HUES6 (cell line): ENCODE results near the gene PYDC1.
"Not testable (repeated sequence)": the region's sequence is repeated elsewhere in the genome, so short reads cannot be mapped to it uniquely, and the experiment has no call there.

ENCODE experiments used
- H3K27ac ChIP-seq: 2 replicates; pipeline ENCODE4 v1.7.0; 2013; ENCODE audit warnings: low read depth, mild to moderate bottlenecking, low read length, inconsistent platforms
- H3K27me3 ChIP-seq: 2 replicates; pipeline ENCODE4 v1.6.1; 2013; ENCODE audit warnings: low read length; ENCODE audit not compliant: control insufficient read depth, insufficient read depth
- H3K36me3 ChIP-seq: 2 replicates; pipeline ENCODE4 v1.6.1; 2013; ENCODE audit warnings: low read length; ENCODE audit not compliant: control insufficient read depth, insufficient read depth
- H3K4me1 ChIP-seq: 2 replicates; pipeline ENCODE4 v1.6.1; 2013; ENCODE audit warnings: low read length; ENCODE audit not compliant: control insufficient read depth, insufficient read depth
- H3K4me3 ChIP-seq: 2 replicates; pipeline ENCODE4 v1.5.1; 2013; ENCODE audit warnings: low read depth, low read length
- H3K9ac ChIP-seq: one replicate; pipeline ENCODE4 v1.6.1; 2013; ENCODE audit warnings: mild to moderate bottlenecking, low read length
- H3K9me3 ChIP-seq: 2 replicates; pipeline ENCODE4 v1.6.1; 2013; ENCODE audit warnings: low read depth, low read length; ENCODE audit not compliant: control insufficient read depth, insufficient read depth

The PYDC1 gene

GRCh38 chr16:31246296-31246695, 29.4 kb upstream of the PYDC1 start:
- no peaks in the 10 kb centered on the region for H3K27me3 ChIP-seq
- H3K36me3 ChIP-seq = no peaks in the 10 kb centered on the region
- no peak overlapping the region for H3K4me3 ChIP-seq
- H3K9me3 ChIP-seq = 0 out of 2 replicates have a peak, but pooled peaks cover 2% of the 10 kb centered on the region
- H3K9ac ChIP-seq = no peak overlapping the region
- H3K4me1 ChIP-seq = peaks cover 11% of the 10 kb centered on the region; the same call in 1 of the 2 replicates
- H3K27ac ChIP-seq = no peak overlapping the region

GRCh38 chr16:31245598-31245997, 28.7 kb upstream of the PYDC1 start:
- peaks cover 11% of the 10 kb centered on the region; the same call in 1 of the 2 replicates for H3K4me1 ChIP-seq
- H3K27me3 ChIP-seq, H3K9ac ChIP-seq, H3K36me3 ChIP-seq, H3K9me3 ChIP-seq: not testable (repeated sequence)
- H3K27ac ChIP-seq = peak overlapping the region; percentile 73; the same call in 1 of the 2 replicates
- H3K4me3 ChIP-seq = peak overlapping the region; percentile 5; the same call in 1 of the 2 replicates

GRCh38 chr16:31243734-31244670, 27.1 kb upstream of the PYDC1 start:
- Histone ChIP-seq H3K27me3 (no peaks in the 10 kb centered on the region), H3K4me1 (peaks cover 11% of the 10 kb centered on the region; the same call in 1 of the 2 replicates), H3K9me3 (0 out of 2 replicates have a peak, but pooled peaks cover 2% of the 10 kb centered on the region), H3K36me3 (no peaks in the 10 kb centered on the region), H3K9ac (no peak overlapping the region), H3K4me3 (no peak overlapping the region), H3K27ac (no peak overlapping the region)

- 0 out of 2 replicates have a peak, but pooled peaks cover 2% of the 10 kb centered on the region for H3K9me3 ChIP-seq
- H3K27ac ChIP-seq = no peak overlapping the region
Measured at GRCh38 chr16:31242206-31242605, 25.3 kb upstream of the PYDC1 start.

GRCh38 chr16:31238041-31238440, 21.1 kb upstream of the PYDC1 start:
- Histone ChIP-seq H3K4me3 (no peak overlapping the region), H3K9me3 (peaks cover 22% of the 10 kb centered on the region), H3K4me1 (no peaks in the 10 kb centered on the region), H3K27me3 (no peaks in the 10 kb centered on the region), H3K9ac (no peak overlapping the region), H3K27ac (no peak overlapping the region), H3K36me3 (no peaks in the 10 kb centered on the region)

More at GRCh38 chr16:31242206-31242605, 25.3 kb upstream of the PYDC1 start:
- H3K27me3 ChIP-seq = no peaks in the 10 kb centered on the region
- H3K36me3 ChIP-seq = no peaks in the 10 kb centered on the region
- no peak overlapping the region for H3K4me3 ChIP-seq
- no peak overlapping the region for H3K9ac ChIP-seq
- peaks cover 11% of the 10 kb centered on the region; the same call in 1 of the 2 replicates for H3K4me1 ChIP-seq

- Histone ChIP-seq H3K4me1 (peaks cover 4% of the 10 kb centered on the region), H3K9ac (no peak overlapping the region), H3K27me3 (no peaks in the 10 kb centered on the region), H3K27ac (no peak overlapping the region), H3K4me3 (no peak overlapping the region), H3K9me3 (peaks cover 15% of the 10 kb centered on the region), H3K36me3 (no peaks in the 10 kb centered on the region)
Measured at GRCh38 chr16:31229501-31229900, 12.6 kb upstream of the PYDC1 start.

GRCh38 chr16:31228206-31228605, 11.3 kb upstream of the PYDC1 start:
- H3K9me3 ChIP-seq = peaks cover 7% of the 10 kb centered on the region
- H3K4me1 ChIP-seq = peaks cover 4% of the 10 kb centered on the region
- H3K27ac ChIP-seq = no peak overlapping the region
- no peaks in the 10 kb centered on the region for H3K36me3 ChIP-seq
- no peak overlapping the region for H3K4me3 ChIP-seq
- H3K27me3 ChIP-seq = no peaks in the 10 kb centered on the region
- no peak overlapping the region for H3K9ac ChIP-seq

- Histone ChIP-seq H3K9me3 (no peaks in the 10 kb centered on the region), H3K4me3 (no peak overlapping the region), H3K27ac (no peak overlapping the region), H3K4me1 (peaks cover 4% of the 10 kb centered on the region), H3K36me3 (no peaks in the 10 kb centered on the region), H3K27me3 (peaks cover 12% of the 10 kb centered on the region; the same call in 1 of the 2 replicates), H3K9ac (no peak overlapping the region)
Measured at GRCh38 chr16:31225193-31225592, 8.3 kb upstream of the PYDC1 start.

GRCh38 chr16:31224092-31224955, 7.4 kb upstream of the PYDC1 start:
- no peak overlapping the region for H3K4me3 ChIP-seq
- peaks cover 4% of the 10 kb centered on the region for H3K4me1 ChIP-seq
- H3K9ac ChIP-seq = no peak overlapping the region
- no peaks in the 10 kb centered on the region for H3K9me3 ChIP-seq
- H3K27ac ChIP-seq = no peak overlapping the region
- H3K27me3 ChIP-seq = peaks cover 12% of the 10 kb centered on the region; the same call in 1 of the 2 replicates
- H3K36me3 ChIP-seq = no peaks in the 10 kb centered on the region

- Histone ChIP-seq H3K4me1 (no peaks in the 10 kb centered on the region), H3K27me3 (peaks cover 24% of the 10 kb centered on the region; the same call in 1 of the 2 replicates), H3K9me3 (no peaks in the 10 kb centered on the region), H3K9ac (no peak overlapping the region), H3K27ac (no peak overlapping the region), H3K4me3 (no peak overlapping the region), H3K36me3 (no peaks in the 10 kb centered on the region)
Measured at GRCh38 chr16:31223044-31223443, 6.1 kb upstream of the PYDC1 start.
